HFFc6 (cell line): ENCODE data around the gene TRIM8. TPM values are rescaled to one million over a fixed set of nuclear protein-coding genes. Genes with fewer than 3 reads are reported as not detected.

Experiments used
- DNase-seq: peaks from one replicate; pipeline ENCODE4 v3.0.0-alpha.2; 2018
- H3K27ac Mint-ChIP-seq: 2 replicates; pipeline ENCODE4 v1.8.0; 2020; ENCODE audit warnings: mild to moderate bottlenecking, mixed read lengths
- H3K27me3 Mint-ChIP-seq: 2 replicates; pipeline ENCODE4 v1.8.0; 2021; ENCODE audit warnings: mild to moderate bottlenecking, moderate library complexity, mixed read lengths; ENCODE audit not compliant: insufficient read depth
- H3K36me3 Mint-ChIP-seq: 2 replicates; pipeline ENCODE4 v1.8.0; 2021; ENCODE audit warnings: low read depth, mixed read lengths
- H3K4me1 Mint-ChIP-seq: 2 replicates; pipeline ENCODE4 v1.8.0; 2020; ENCODE audit warnings: low read depth, mixed read lengths
- H3K4me3 Mint-ChIP-seq: 2 replicates; pipeline ENCODE4 v1.8.0; 2020; ENCODE audit warnings: mild to moderate bottlenecking, moderate library complexity, mixed read lengths
- H3K9me3 Mint-ChIP-seq: 2 replicates; pipeline ENCODE4 v1.8.0; 2020; ENCODE audit warnings: mild to moderate bottlenecking, mixed read lengths
- CTCF ChIP-seq: fragments of 200-600 bp; sonication (generic); IDR thresholded peaks from 2 replicates; pipeline ENCODE4 v1.5.0; 2021; ENCODE audit warnings: antibody characterized with exemption, mild to moderate bottlenecking
- long read RNA-seq: library from polyadenylated mRNA; unstranded; transcript quantifications from one replicate; pipeline ENCODE4 v2.0.0, GENCODE V29; 2019
- total RNA-seq, 6 experiments: library from RNA; stranded (reverse); fragmentation: NEBNext Ultra II Directional; extraction: Animal tissue kit (Norgen Biotek cat#: 25700); gene quantifications; 2 replicates in 1 of 6; 3 replicates in 5 of 6; pipeline ENCODE4 v1.2.3, GENCODE V29; 2021

Gene TRIM8
- 100 to 1,000 TPM; 123 to 148 (median 135) TPM for total RNA-seq
- long read RNA-seq, full-length matches to known transcripts, result 8 of 27 reads
- long read RNA-seq, partial matches to known transcripts, result 1 of 27 reads
- long read RNA-seq, other reads (novel, unspliced or antisense), result 18 of 27 reads

- H3K4me1 Mint-ChIP-seq, result peaks cover 47% of the 10 kb centered on the region
- peak within 1 kb of the TSS; percentile 97 for H3K27ac Mint-ChIP-seq
- peaks cover 3% of the 10 kb centered on the region for H3K27me3 Mint-ChIP-seq
- no peak for TF ChIP-seq CTCF
- DNase-seq, result no peak
- H3K36me3 Mint-ChIP-seq, result peaks cover 18% of the 10 kb centered on the region
- H3K4me3 Mint-ChIP-seq, result peak within 1 kb of the TSS; percentile 90
- H3K9me3 Mint-ChIP-seq, result no peaks in the 10 kb centered on the region
Observed at GRCh38 chr10:102644066-102644645, at the start of gene TRIM8. TSS of gene TRIM8 (plus strand) at chr10:102644479. CDS start at chr10:102644618, 139 bp downstream.

- H3K27ac Mint-ChIP-seq, result no peak overlapping the region
- no peak for DNase-seq
- peaks cover 6% of the 10 kb centered on the region for H3K36me3 Mint-ChIP-seq
- no peaks in the 10 kb centered on the region for H3K9me3 Mint-ChIP-seq
- H3K4me1 Mint-ChIP-seq, result peaks cover 46% of the 10 kb centered on the region
- no peaks in the 10 kb centered on the region for H3K27me3 Mint-ChIP-seq
- no peak for TF ChIP-seq CTCF
- no peak overlapping the region for H3K4me3 Mint-ChIP-seq
Observed at GRCh38 chr10:102595293-102595692, 49.0 kb upstream of the TRIM8 start.

GRCh38 chr10:102595897-102596296 lies 48.4 kb upstream of the TRIM8 start:
- Mint-ChIP-seq H3K9me3 (no peaks in the 10 kb centered on the region), H3K27me3 (no peaks in the 10 kb centered on the region), H3K4me3 (no peak overlapping the region), H3K36me3 (peaks cover 6% of the 10 kb centered on the region), H3K4me1 (peaks cover 48% of the 10 kb centered on the region), H3K27ac (no peak overlapping the region)
- no peak for DNase-seq
- no peak for TF ChIP-seq CTCF

GRCh38 chr10:102596506-102596971 lies 47.7 kb upstream of the TRIM8 start:
- no peak overlapping the region for H3K27ac Mint-ChIP-seq
- H3K27me3 Mint-ChIP-seq, result no peaks in the 10 kb centered on the region
- no peaks in the 10 kb centered on the region for H3K9me3 Mint-ChIP-seq
- H3K36me3 Mint-ChIP-seq, result peaks cover 6% of the 10 kb centered on the region
- H3K4me3 Mint-ChIP-seq, result no peak overlapping the region
- peak; percentile 89 for TF ChIP-seq CTCF
- peak; percentile 55 for DNase-seq
- peaks cover 50% of the 10 kb centered on the region for H3K4me1 Mint-ChIP-seq

GRCh38 chr10:102597131-102597991 lies 46.9 kb upstream of the TRIM8 start:
- Mint-ChIP-seq H3K9me3 (no peaks in the 10 kb centered on the region), H3K27ac (no peak overlapping the region), H3K4me3 (no peak overlapping the region), H3K4me1 (peaks cover 50% of the 10 kb centered on the region), H3K27me3 (no peaks in the 10 kb centered on the region), H3K36me3 (peaks cover 10% of the 10 kb centered on the region)
- no peak for TF ChIP-seq CTCF
- DNase-seq, result no peak
